GM23248 (cell line): ENCODE measurements around the gene SUN1.

ENCODE experiments used
- EZH2 ChIP-seq: fragments of 200-600 bp; sonication (generic); IDR thresholded peaks from 2 replicates; pipeline ENCODE4 v1.6.1; 2018; ENCODE audit warnings: antibody characterized with exemption, mild to moderate bottlenecking; ENCODE audit not compliant: insufficient read depth, poor library complexity, severe bottlenecking
- EZH2phosphoT487 ChIP-seq: fragments of 200-600 bp; sonication (generic); IDR thresholded peaks from 2 replicates; pipeline ENCODE4 v1.6.1; 2018; ENCODE audit warnings: antibody characterized with exemption, moderate library complexity, mild to moderate bottlenecking, low read depth; ENCODE audit not compliant: insufficient read depth

GRCh38 chr7:895451-896052, 63.3 kb downstream of the SUN1 start:
- no peak for TF ChIP-seq EZH2
- no peak for TF ChIP-seq EZH2phosphoT487
